H1 (cell line): ENCODE results near the gene TMEM245. TPM values are rescaled to one million over a fixed set of nuclear protein-coding genes. Genes with fewer than 3 reads are reported as not detected.

ENCODE experiments used
- CTCF ChIA-PET: fragments of 300-600 bp; sonication (Branson Sonifier 250); formaldehyde crosslinking; loops from one replicate; lab custom pipeline; 2021; ENCODE audit not compliant: partially characterized antibody; lab: Charles Lee
- POLR2A ChIA-PET: fragments of 300-600 bp; sonication (Branson Sonifier 250); formaldehyde crosslinking; loops from one replicate; lab custom pipeline; 2021; ENCODE audit warnings: inconsistent platforms; ENCODE audit not compliant: partially characterized antibody; lab: Charles Lee
- DNase-seq, 2 experiments: peaks; one replicate each; pipeline versions ENCODE4 v3.0.0 to v3.0.0-alpha.2; 2010 to 2022; ENCODE audit warnings: low spot score in 2 of 2, low read depth in 1 of 2, mixed read lengths in 1 of 2
- FAIRE-seq: peaks from 2 replicates; lab custom pipeline; 2011; peaks lifted over from hg19 to GRCh38; lab: Jason Lieb, UNC
- H2AFZ ChIP-seq: 2 replicates; pipeline ENCODE4 v1.8.1; 2012; ENCODE audit warnings: low read length, inconsistent platforms
- H2AK5ac ChIP-seq: 2 replicates; pipeline ENCODE4 v1.6.1; 2013; ENCODE audit warnings: low read depth, low read length
- H2BK120ac ChIP-seq: replicated peaks from 2 replicates; pipeline ENCODE3; 2013; ENCODE audit warnings: low read depth, low read length, inconsistent platforms
- H2BK12ac ChIP-seq: 2 replicates; pipeline ENCODE4 v1.6.1; 2013; ENCODE audit warnings: low read depth, low read length
- H2BK15ac ChIP-seq: 2 replicates; pipeline ENCODE4 v1.6.1; 2013; ENCODE audit warnings: low read length
- H2BK20ac ChIP-seq: 2 replicates; pipeline ENCODE4 v1.6.1; 2013; ENCODE audit warnings: low read length
- H2BK5ac ChIP-seq: 2 replicates; pipeline ENCODE4 v1.6.1; 2013; ENCODE audit warnings: low read depth, low read length
- H3K14ac ChIP-seq: 2 replicates; pipeline ENCODE4 v1.6.1; 2013; ENCODE audit warnings: inconsistent platforms; ENCODE audit not compliant: insufficient read length
- H3K18ac ChIP-seq: 2 replicates; pipeline ENCODE4 v1.6.1; 2013; ENCODE audit warnings: low read length; ENCODE audit errors: extremely low read depth
- H3K23ac ChIP-seq: 2 replicates; pipeline ENCODE4 v1.6.1; 2013; ENCODE audit warnings: inconsistent platforms; ENCODE audit not compliant: insufficient read length
- H3K23me2 ChIP-seq: 2 replicates; pipeline ENCODE4 v1.6.1; 2013; ENCODE audit warnings: low read depth, low read length
- H3K27ac ChIP-seq: 2 replicates; pipeline ENCODE4 v1.6.1; 2011; ENCODE audit warnings: low read depth, low read length, inconsistent platforms
- H3K27me3 ChIP-seq, 4 experiments: replicated peaks in 1 of 4; 1 replicate in 1 of 4; 2 replicates in 3 of 4; pipeline versions ENCODE4 v1.6.1 to v1.8.1; 2011 to 2013; ENCODE audit warnings: low read length in 3 of 4, mild to moderate bottlenecking in 3 of 4, inconsistent platforms in 2 of 4, mixed read lengths in 2 of 4, moderate library complexity in 1 of 4; ENCODE audit not compliant: control insufficient read depth in 3 of 4, insufficient read depth in 3 of 4; ENCODE audit errors: extremely low read depth in 1 of 4
- H3K36me3 ChIP-seq, 4 experiments: 2 replicates each; pipeline versions ENCODE4 v1.6.1 to v1.8.1; 2011 to 2013; ENCODE audit warnings: mild to moderate bottlenecking in 4 of 4, low read length in 3 of 4, moderate library complexity in 2 of 4, control low read depth in 1 of 4, inconsistent platforms in 1 of 4; ENCODE audit not compliant: insufficient read depth in 4 of 4, control insufficient read depth in 2 of 4
- H3K4ac ChIP-seq: replicated peaks from 2 replicates; pipeline ENCODE3; 2013; ENCODE audit warnings: low read length, low read depth, mixed read lengths, inconsistent platforms; ENCODE audit not compliant: insufficient read length
- H3K4me1 ChIP-seq, 4 experiments: replicated peaks in 1 of 4; 1 replicate in 1 of 4; 2 replicates in 3 of 4; pipeline versions ENCODE4 v1.6.1 to v1.8.1; 2011 to 2013; ENCODE audit warnings: low read length in 3 of 4, inconsistent platforms in 2 of 4, mixed read lengths in 1 of 4; ENCODE audit not compliant: insufficient read depth in 4 of 4, control insufficient read depth in 3 of 4
- H3K4me2 ChIP-seq, 2 experiments: 2 replicates each; pipeline versions ENCODE4 v1.6.1 to v1.8.1; 2011 to 2013; ENCODE audit warnings: low read depth in 2 of 2, low read length in 2 of 2, control low read depth in 1 of 2, inconsistent platforms in 1 of 2, mild to moderate bottlenecking in 1 of 2; ENCODE audit not compliant: insufficient read depth in 1 of 2
- H3K4me3 ChIP-seq, 4 experiments: fragments of 200-600, 300-600 bp in 1 of 4; sonication (generic), shearing (Covaris generic), sonication (Bioruptor Twin) in 1 of 4; 2 replicates each; pipeline versions ENCODE4 v1.5.1 to v1.8.1; 2011 to 2016; ENCODE audit warnings: low read length in 4 of 4, low read depth in 3 of 4, control low read depth in 2 of 4, inconsistent platforms in 2 of 4, mild to moderate bottlenecking in 2 of 4, mixed read lengths in 1 of 4, moderate library complexity in 1 of 4; ENCODE audit not compliant: insufficient read depth in 2 of 4; ENCODE audit errors: extremely low read depth in 1 of 4
- H3K56ac ChIP-seq: replicated peaks from 2 replicates; pipeline ENCODE3; 2013; ENCODE audit warnings: low read depth, mild to moderate bottlenecking, mixed read lengths, low read length, inconsistent platforms; ENCODE audit not compliant: insufficient read length
- H3K79me1 ChIP-seq: 2 replicates; pipeline ENCODE4 v1.6.1; 2013; ENCODE audit warnings: low read depth, low read length, control low read depth
- H3K79me2 ChIP-seq, 2 experiments: 2 replicates each; pipeline versions ENCODE4 v1.6.1 to v1.8.1; 2012 to 2013; ENCODE audit warnings: low read length in 2 of 2, mild to moderate bottlenecking in 2 of 2, inconsistent platforms in 1 of 2; ENCODE audit not compliant: insufficient read depth in 2 of 2, control insufficient read depth in 1 of 2
- H3K9ac ChIP-seq, 4 experiments: replicated peaks in 1 of 4; 1 replicate in 1 of 4; 2 replicates in 3 of 4; pipeline versions ENCODE4 v1.6.1 to v1.8.1; 2011 to 2013; ENCODE audit warnings: low read depth in 3 of 4, low read length in 3 of 4, control low read depth in 2 of 4, mild to moderate bottlenecking in 2 of 4, moderate library complexity in 2 of 4, inconsistent platforms in 1 of 4; ENCODE audit errors: extremely low read depth in 1 of 4
- H3K9me3 ChIP-seq, 2 experiments: 2 replicates each; pipeline versions ENCODE4 v1.6.1 to v1.8.1; 2012 to 2013; ENCODE audit warnings: mild to moderate bottlenecking in 2 of 2, moderate library complexity in 2 of 2, control low read depth in 1 of 2, inconsistent platforms in 1 of 2, low read depth in 1 of 2, low read length in 1 of 2, mixed read lengths in 1 of 2; ENCODE audit not compliant: insufficient read depth in 2 of 2
- H4K20me1 ChIP-seq, 2 experiments: replicated peaks in 1 of 2; 2 replicates each; pipeline versions ENCODE3 to v1.8.1; 2011 to 2013; ENCODE audit warnings: inconsistent platforms in 2 of 2, low read length in 2 of 2, mild to moderate bottlenecking in 1 of 2; ENCODE audit not compliant: insufficient read depth in 2 of 2, control insufficient read depth in 1 of 2
- H4K5ac ChIP-seq: 2 replicates; pipeline ENCODE4 v1.6.1; 2013; ENCODE audit warnings: low read length, low read depth, mixed read lengths, inconsistent platforms; ENCODE audit not compliant: insufficient read length
- H4K8ac ChIP-seq: 2 replicates; pipeline ENCODE4 v1.8.0; 2013; ENCODE audit warnings: mild to moderate bottlenecking, moderate library complexity, low read length, inconsistent platforms; ENCODE audit not compliant: insufficient read depth; ENCODE audit errors: extremely low read depth
- H4K91ac ChIP-seq: replicated peaks from 2 replicates; pipeline ENCODE3; 2013; ENCODE audit warnings: low read length, mixed read lengths, inconsistent platforms; ENCODE audit not compliant: insufficient read length
- ASH2L ChIP-seq: fragments of 200-600, 300-600 bp; sonication (generic); IDR thresholded peaks from one replicate; pipeline ENCODE4 v1.7.1; 2017; ENCODE audit warnings: low read length
- BCL11A ChIP-seq, 2 experiments: IDR thresholded peaks; one replicate each; pipeline ENCODE4 v1.6.1; 2011; ENCODE audit warnings: low read depth in 2 of 2, low read length in 2 of 2, mild to moderate bottlenecking in 2 of 2
- CBX8 ChIP-seq: fragments of 300-800, 300-1000 bp; sonication (generic); IDR thresholded peaks from 2 replicates; pipeline ENCODE4 v1.7.1; 2016; ENCODE audit warnings: low read depth, low read length, borderline replicate concordance
- CHD2 ChIP-seq: IDR thresholded peaks from 2 replicates; pipeline ENCODE4 v1.6.1; 2012; ENCODE audit warnings: low read length, improper control_type of control experiment
- HDAC2 ChIP-seq, 2 experiments: fragments of 300-600 bp in 1 of 2; sonication (generic) in 1 of 2; IDR thresholded peaks; 2 replicates each; pipeline ENCODE4 v1.6.1; 2011 to 2012; ENCODE audit warnings: low read depth in 2 of 2, low read length in 2 of 2, mild to moderate bottlenecking in 2 of 2, moderate library complexity in 2 of 2, borderline replicate concordance in 1 of 2, inconsistent platforms in 1 of 2
- KDM1A ChIP-seq: fragments of 200-600, 300-600 bp; sonication (generic); IDR thresholded peaks from 2 replicates; pipeline ENCODE4 v1.7.1; 2016; ENCODE audit warnings: mild to moderate bottlenecking, low read length, borderline replicate concordance
- NRF1 ChIP-seq: IDR thresholded peaks from 2 replicates; pipeline ENCODE4 v1.6.1; 2011; ENCODE audit warnings: mild to moderate bottlenecking, low read depth, low read length, improper control_type of control experiment
- PHF8 ChIP-seq: fragments of 200-600 bp; sonication (generic); conservative IDR thresholded peaks from 2 replicates; pipeline ENCODE4 v1.7.1; 2012; ENCODE audit warnings: low read depth, mild to moderate bottlenecking, inconsistent platforms, low read length, moderate library complexity
- POLR2AphosphoS5 ChIP-seq: IDR thresholded peaks from 2 replicates; pipeline ENCODE4 v1.6.1; 2011; ENCODE audit warnings: low read depth, low read length
- SP2 ChIP-seq: IDR thresholded peaks from 2 replicates; pipeline ENCODE4 v1.6.1; 2012; ENCODE audit warnings: mild to moderate bottlenecking, low read length, inconsistent platforms
- YY1 ChIP-seq: IDR thresholded peaks from 2 replicates; pipeline ENCODE4 v1.6.1; 2011; ENCODE audit warnings: low read depth, mild to moderate bottlenecking, low read length
- ZNF274 ChIP-seq: IDR thresholded peaks from 2 replicates; pipeline ENCODE4 v1.7.0; 2012; ENCODE audit warnings: low read length, borderline replicate concordance; ENCODE audit errors: extremely low read depth
- WGBS, 2 experiments: shearing (Covaris generic) in 1 of 2; methylation state at CpG; one replicate each; pipeline versions ENCODE4 v1.1.6 to v1.1.7; 2013 to 2015; ENCODE audit warnings: low lambda C conversion rate in 2 of 2, mixed read lengths in 2 of 2, inconsistent platforms in 1 of 2, low coverage in 1 of 2, missing lambda C conversion rate in 1 of 2; ENCODE audit not compliant: insufficient replicate concordance in 2 of 2, insufficient coverage in 1 of 2, insufficient read length in 1 of 2; ENCODE audit errors: extremely low coverage in 1 of 2, missing lambda C conversion rate in 1 of 2; 5-methylcytosine and 5-hydroxymethylcytosine counted together
- polyA plus RNA-seq, 7 experiments: library from polyadenylated mRNA; depleted of rRNA in 3 of 7; stranded (reverse) in 5 of 7; unstranded in 2 of 7; fragments of >200 nt in 5 of 7; fragments of 200-250 nt in 2 of 7; gene quantifications; 1 replicate in 5 of 7; 2 replicates in 1 of 7; 4 replicates in 1 of 7; pipeline versions ENCODE4 v1.2.1 to v1.2.3, GENCODE V29; 2011 to 2013; ENCODE audit warnings: missing spikeins in 2 of 7, mixed read lengths in 2 of 7
- total RNA-seq: library from RNA; stranded (reverse); fragmentation: NEBNext Ultra II Directional; extraction: Animal tissue kit (Norgen Biotek cat#: 25700); gene quantifications from 2 replicates; pipeline ENCODE4 v1.2.1, GENCODE V29; 2021

TMEM245 gene
- total and polyA plus RNA-seq, 2 of the 8 experiments (the other 6 are each of a cell fraction or from before 2014, with no cell fraction given) = 44.3 to 45.8 TPM

DNA sequence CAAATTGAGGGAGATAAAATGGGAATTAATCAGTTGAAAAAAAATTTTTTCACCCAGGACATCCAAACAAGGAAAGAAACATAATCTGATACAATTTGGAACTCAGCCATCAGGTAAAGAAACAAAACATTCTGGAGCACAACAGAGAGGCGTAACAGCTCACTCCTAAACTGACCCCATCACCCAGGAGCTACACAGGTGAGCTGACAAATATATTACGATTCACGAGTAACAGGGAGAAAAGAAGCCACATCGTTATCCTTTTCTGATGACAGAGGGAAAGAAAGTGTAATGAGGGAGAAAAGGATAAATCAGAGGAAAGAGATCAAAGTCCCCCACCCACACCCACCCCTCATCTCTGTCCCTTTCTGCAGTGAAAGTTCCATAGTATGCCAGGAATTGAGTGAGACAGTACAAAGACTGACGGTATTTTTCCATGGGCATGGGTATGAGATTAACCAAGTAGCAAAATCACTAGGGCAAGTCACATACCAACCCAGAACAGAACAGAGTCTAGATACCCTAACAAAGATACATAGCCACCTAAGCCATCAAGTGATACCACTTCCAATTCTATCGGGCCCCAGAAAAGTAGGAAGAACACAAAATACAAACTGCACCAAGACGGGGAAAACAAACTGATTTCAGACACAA lies 45.4 kb downstream of the TMEM245 start:
- POLR2A ChIA-PET = interaction anchor here (1.1 to 1.2 kb wide), 2 partner anchors 11 to 24 kb away, joined by 3 read pairs; no protein-coding TSS in a partner anchor
- Histone ChIP-seq H2BK5ac (no peak overlapping the region), H2BK20ac (no peak overlapping the region), H4K5ac (no peak overlapping the region), H3K4me1 (no peaks in the 10 kb centered on the region), H3K27me3 (no peaks in the 10 kb centered on the region), H4K20me1 (peaks cover 0 to 1% of the 10 kb centered on the region in 2 experiments), H3K23ac (no peak overlapping the region), H3K18ac (no peak overlapping the region), H4K8ac (no peak overlapping the region), H2BK120ac (no peak overlapping the region), H3K14ac (no peak overlapping the region), H3K23me2 (no peaks in the 10 kb centered on the region), H2BK15ac (no peak overlapping the region), H3K4ac (no peak overlapping the region), H3K27ac (no peak overlapping the region), H3K9ac (no peak overlapping the region), H3K36me3 (peaks cover 7 to 55% (median 37%) of the 10 kb centered on the region in 4 experiments; a peak in 7 of 8 replicates), H3K79me1 (no peaks in the 10 kb centered on the region), H3K4me2 (no peak overlapping the region), H2AFZ (no peak overlapping the region), H3K79me2 (no peaks in the 10 kb centered on the region), H2AK5ac (no peak overlapping the region), H2BK12ac (no peak overlapping the region), H4K91ac (no peak overlapping the region), H3K9me3 (no peaks in the 10 kb centered on the region), H3K56ac (no peak overlapping the region), H3K4me3 (no peak overlapping the region)
- TF ChIP-seq NRF1 (no peak), YY1 (no peak), SP2 (no peak), ASH2L (no peak), POLR2AphosphoS5 (no peak), PHF8 (no peak), CHD2 (no peak), KDM1A (no peak), CBX8 (no peak), BCL11A (IDR thresholded peaks at IDR 0.05; ENCODE audit: low read depth in 2 of 2, low read length in 2 of 2) (no peak), HDAC2 (IDR thresholded peaks at IDR 0.05; ENCODE audit: borderline replicate concordance in 1 of 2, low read depth in 2 of 2, low read length in 2 of 2) (no peak), ZNF274 (no peak)
- CTCF ChIA-PET = no interaction called here
- no peak for DNase-seq
- WGBS, 2 experiments = 84% methylated on average over 7 of the region's 7 CpGs; no CpG with 5 or more reads in 1 of the 2 experiments
- no peak for FAIRE-seq
